ENCODE measurements around the gene SKOR2. TPM values are rescaled to one million over a fixed set of nuclear protein-coding genes. Genes with fewer than 3 reads are reported as not detected.

SKOR2 gene
- total and polyA plus RNA-seq, 2 of the 4 experiments (the other 2 are of a cell fraction) = not detected

DNA sequence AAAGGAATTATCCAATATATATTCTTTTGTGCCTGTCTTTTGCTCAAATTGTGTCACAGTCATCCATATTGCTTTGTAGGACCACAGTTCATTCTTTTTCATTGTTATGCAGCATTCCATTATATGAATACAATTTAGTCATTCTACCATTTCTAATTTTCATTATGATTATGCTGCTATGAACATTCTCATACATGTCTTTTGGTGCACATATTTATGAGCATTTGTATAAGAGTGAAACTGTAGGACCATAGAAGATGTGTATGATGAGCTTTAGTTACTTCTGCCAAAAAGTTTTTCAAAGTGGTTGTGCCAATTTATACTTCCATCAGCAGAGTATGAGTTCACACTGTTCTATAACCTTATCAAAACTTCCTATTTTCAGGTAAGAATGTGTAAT lies 83.0 kb downstream of the SKOR2 start:
- H3K18ac ChIP-seq (ENCODE audit: low read depth, low read length) = no peak overlapping the region
- H3K9me1 ChIP-seq (ENCODE audit: insufficient read depth, low read length) = peaks cover 5% of the 10 kb centered on the region
- H4K5ac ChIP-seq (ENCODE audit: low read depth, low read length) = no peak overlapping the region
- no peak for ATAC-seq (ENCODE audit: low read depth)
- H3K4ac ChIP-seq (ENCODE audit: low read depth, low read length) = no peak overlapping the region
- H2BK15ac ChIP-seq (ENCODE audit: low read depth, low read length) = no peak overlapping the region
- BruUV-seq (replicated peaks) = no TSS peak
- no peak overlapping the region for H3K4me3 ChIP-seq (ENCODE audit: insufficient read depth, low read depth, low read length)
- no peak for TF ChIP-seq USF2 (IDR thresholded peaks at IDR 0.05; ENCODE audit: low read depth, low read length)
- no peak for TF ChIP-seq MAZ (IDR thresholded peaks at IDR 0.05; ENCODE audit: borderline replicate concordance, low read depth, low read length)
- H3K9me3 ChIP-seq (ENCODE audit: control insufficient read depth, insufficient read depth, low read length) = no peaks in the 10 kb centered on the region
- H2AK5ac ChIP-seq (ENCODE audit: low read depth, low read length) = no peak overlapping the region
- H4K91ac ChIP-seq (ENCODE audit: insufficient read depth, low read depth, low read length) = no peak overlapping the region
- no peak overlapping the region for H2AFZ ChIP-seq (replicated peaks; ENCODE audit: low read length, poor library complexity)
- in situ Hi-C loops (cut with MboI; ENCODE audit: low sequenced_read_pairs) = no loop called here
- no peak overlapping the region for H2BK20ac ChIP-seq (ENCODE audit: low read depth, low read length)
- CTCF ChIA-PET = interaction anchor here (0.7 kb wide), 1 partner anchor 1031 kb away, joined by 4 read pairs; no protein-coding TSS in a partner anchor
- peaks cover 53% of the 10 kb centered on the region for H4K20me1 ChIP-seq (ENCODE audit: insufficient read depth, low read length)
- H3K4me2 ChIP-seq (ENCODE audit: low read depth, low read length) = no peak overlapping the region
- H4K8ac ChIP-seq (ENCODE audit: low read depth in 2 of 2, low read length in 2 of 2) = no peak overlapping the region
- H2AK9ac ChIP-seq (replicated peaks; ENCODE audit: low read depth, low read length, poor library complexity) = no peak overlapping the region
- peaks cover 2% of the 10 kb centered on the region; the same call in 1 of the 2 replicates for H3K4me1 ChIP-seq (ENCODE audit: control insufficient read depth, insufficient read depth, low read length)
- H3K23ac ChIP-seq (ENCODE audit: low read depth, low read length) = no peak overlapping the region
- intact Hi-C loops (cut with micrococcal nuclease) = no loop called here
- no peak overlapping the region for H3K9ac ChIP-seq (ENCODE audit: low read depth, low read length)
- dilution Hi-C loops (cut with HindIII; ENCODE audit: low sequenced_read_pairs, unreplicated experiment) = no loop called here
- DNase-seq = no peak
- no peak overlapping the region for H2BK120ac ChIP-seq (ENCODE audit: low read depth, low read length)
- H3K36me3 ChIP-seq (ENCODE audit: control insufficient read depth, insufficient read depth, low read length) = peaks cover 2% of the 10 kb centered on the region
- H3K79me1 ChIP-seq (ENCODE audit: low read depth in 1 of 2, low read length in 2 of 2) = peaks cover 10 to 37% of the 10 kb centered on the region in 2 experiments
- H3K27me3 ChIP-seq (ENCODE audit: control insufficient read depth, insufficient read depth, low read length) = no peaks in the 10 kb centered on the region
- H3K56ac ChIP-seq (ENCODE audit: extremely low read depth, insufficient read depth, low read length) = no peak overlapping the region
- no peak overlapping the region for H2BK5ac ChIP-seq (ENCODE audit: low read depth, low read length, poor library complexity, severe bottlenecking)
- POLR2A ChIA-PET (ENCODE audit: unreplicated experiment) = no interaction called here
- H3K14ac ChIP-seq (replicated peaks; ENCODE audit: low read depth, low read length) = no peak overlapping the region
- no peak overlapping the region for H3K27ac ChIP-seq (ENCODE audit: insufficient read depth, low read length)

Data from IMR-90 (cell line).